ENCODE results near the gene CWH43.

- TF ChIP-seq MAX (IDR thresholded peaks at IDR 0.05; ENCODE audit: insufficient read depth, insufficient read length): no peak
- no peak for TF ChIP-seq CTCF (IDR thresholded peaks at IDR 0.05; ENCODE audit: extremely low read depth in 1 of 2, insufficient read depth in 1 of 2, low read depth in 1 of 2, low read length in 2 of 2)
- TF ChIP-seq FOS (IDR thresholded peaks at IDR 0.05; ENCODE audit: borderline replicate concordance, insufficient read depth, low read length): no peak
- TF ChIP-seq JUN (IDR thresholded peaks at IDR 0.05; ENCODE audit: borderline replicate concordance, insufficient read depth, insufficient read length, low read depth): no peak
- TF ChIP-seq POLR2A (IDR thresholded peaks at IDR 0.05; ENCODE audit: low read depth, low read length): no peak
- TF ChIP-seq EZH2 (IDR thresholded peaks at IDR 0.05; ENCODE audit: borderline replicate concordance, low read depth, low read length, severe bottlenecking): no peak
- TF ChIP-seq GATA2 (IDR thresholded peaks at IDR 0.05; ENCODE audit: insufficient read depth, insufficient read length, low read depth, low read length): no peak
- no peak for TF ChIP-seq POLR2AphosphoS5 (IDR thresholded peaks at IDR 0.05; ENCODE audit: insufficient read depth, low read depth, low read length)
- TF ChIP-seq MYC (IDR thresholded peaks at IDR 0.05; ENCODE audit: low read depth, low read length): no peak
Measured at GRCh38 chr4:49058306-49058705, 72.2 kb downstream of the CWH43 start.
